ENCODE measurements around the gene C1QL4.

GRCh38 chr12:49339464-49339861, 2.5 kb upstream of the C1QL4 start:
- no peak for TF ChIP-seq POLR2AphosphoS5 (IDR thresholded peaks at IDR 0.05; ENCODE audit: insufficient read depth in 1 of 2, low read depth in 1 of 2)
- TF ChIP-seq, protein P1, sequence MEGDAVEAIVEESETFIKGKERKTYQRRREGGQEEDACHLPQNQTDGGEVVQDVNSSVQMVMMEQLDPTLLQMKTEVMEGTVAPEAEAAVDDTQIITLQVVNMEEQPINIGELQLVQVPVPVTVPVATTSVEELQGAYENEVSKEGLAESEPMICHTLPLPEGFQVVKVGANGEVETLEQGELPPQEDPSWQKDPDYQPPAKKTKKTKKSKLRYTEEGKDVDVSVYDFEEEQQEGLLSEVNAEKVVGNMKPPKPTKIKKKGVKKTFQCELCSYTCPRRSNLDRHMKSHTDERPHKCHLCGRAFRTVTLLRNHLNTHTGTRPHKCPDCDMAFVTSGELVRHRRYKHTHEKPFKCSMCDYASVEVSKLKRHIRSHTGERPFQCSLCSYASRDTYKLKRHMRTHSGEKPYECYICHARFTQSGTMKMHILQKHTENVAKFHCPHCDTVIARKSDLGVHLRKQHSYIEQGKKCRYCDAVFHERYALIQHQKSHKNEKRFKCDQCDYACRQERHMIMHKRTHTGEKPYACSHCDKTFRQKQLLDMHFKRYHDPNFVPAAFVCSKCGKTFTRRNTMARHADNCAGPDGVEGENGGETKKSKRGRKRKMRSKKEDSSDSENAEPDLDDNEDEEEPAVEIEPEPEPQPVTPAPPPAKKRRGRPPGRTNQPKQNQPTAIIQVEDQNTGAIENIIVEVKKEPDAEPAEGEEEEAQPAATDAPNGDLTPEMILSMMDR (IDR thresholded peaks at IDR 0.05), result no peak

All from vagina (tissue), 2 donors.